ENCODE data around the gene MAST3.

- no peak for TF ChIP-seq CTCF (IDR thresholded peaks at IDR 0.05)
- no peak for TF ChIP-seq POLR2A (IDR thresholded peaks at IDR 0.05)
These were observed 16.9 kb downstream of the MAST3 start for GRCh38 chr19:18114483-18114882.
